Activated CD4-positive, CD25-positive, alpha-beta regulatory T cell (primary cell): ENCODE results near the gene INHBB.

Experiments used
- DNase-seq, 4 experiments: peaks; one replicate each; lab custom pipeline; 2025; lab: John Stamatoyannopoulos, UW

INHBB gene

DNA sequence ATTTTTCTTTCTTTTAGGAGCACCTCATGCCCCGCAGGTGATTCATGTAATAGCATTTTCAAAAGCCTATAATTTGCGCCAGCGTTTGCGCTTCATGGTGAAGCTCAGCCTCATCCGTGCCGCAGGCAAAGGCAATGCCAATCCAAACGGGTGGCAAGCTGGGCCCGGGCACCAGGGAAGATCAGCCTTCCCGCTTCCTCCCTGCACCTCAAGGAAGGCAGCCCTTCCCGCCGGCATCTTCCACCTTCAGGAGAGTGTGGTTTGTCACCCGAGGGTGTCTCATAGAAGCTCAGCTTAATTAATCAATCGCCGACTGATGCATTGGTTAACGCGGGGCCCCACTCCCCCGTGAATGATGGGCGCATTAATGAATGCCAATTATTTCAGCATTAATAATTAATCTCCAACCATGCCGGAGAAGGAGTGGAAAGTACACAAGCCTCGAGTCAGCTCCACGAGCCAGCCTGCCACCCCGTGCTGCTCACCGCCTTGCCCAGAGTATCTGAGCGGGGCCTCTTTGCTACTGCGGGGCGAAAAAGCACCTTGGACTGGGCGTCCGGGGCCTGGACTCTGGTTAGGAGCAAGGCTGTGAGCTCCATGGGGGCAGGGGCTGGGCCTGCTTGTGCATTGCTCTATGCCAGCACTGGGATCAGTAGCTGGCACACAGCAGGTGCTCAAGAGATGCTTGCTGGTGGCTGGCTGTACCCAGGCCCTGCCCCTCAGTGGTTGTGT, 13.0 kb downstream of the INHBB start:
- DNase-seq, result no peak

DNA sequence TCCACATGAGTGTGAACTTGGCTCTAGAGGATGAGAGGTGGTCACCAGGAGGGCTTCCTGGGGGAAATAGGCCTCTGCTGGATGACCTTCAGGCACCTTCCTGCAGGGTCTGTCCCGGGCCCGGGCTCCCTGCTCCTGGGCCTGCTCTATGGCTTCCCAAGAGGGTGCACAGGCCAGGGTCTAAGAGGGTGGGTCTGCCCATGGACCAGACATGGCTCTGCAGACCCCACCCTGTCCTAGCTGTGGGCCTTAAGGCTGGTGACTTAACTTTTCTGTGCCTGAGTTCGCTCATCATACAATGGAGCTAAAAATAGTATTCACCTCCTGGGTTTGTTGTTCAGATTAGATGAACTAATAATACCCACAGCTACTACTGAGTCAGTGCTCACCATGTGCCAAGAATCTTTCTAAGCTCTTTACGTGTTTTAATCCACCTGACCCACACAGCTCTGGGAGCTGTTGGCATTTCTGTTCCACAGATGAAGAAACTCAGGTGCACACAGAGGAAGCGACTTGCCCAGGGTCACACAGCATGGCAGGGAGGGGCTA, 14.4 kb downstream of the INHBB start:
- no peak for DNase-seq

DNA sequence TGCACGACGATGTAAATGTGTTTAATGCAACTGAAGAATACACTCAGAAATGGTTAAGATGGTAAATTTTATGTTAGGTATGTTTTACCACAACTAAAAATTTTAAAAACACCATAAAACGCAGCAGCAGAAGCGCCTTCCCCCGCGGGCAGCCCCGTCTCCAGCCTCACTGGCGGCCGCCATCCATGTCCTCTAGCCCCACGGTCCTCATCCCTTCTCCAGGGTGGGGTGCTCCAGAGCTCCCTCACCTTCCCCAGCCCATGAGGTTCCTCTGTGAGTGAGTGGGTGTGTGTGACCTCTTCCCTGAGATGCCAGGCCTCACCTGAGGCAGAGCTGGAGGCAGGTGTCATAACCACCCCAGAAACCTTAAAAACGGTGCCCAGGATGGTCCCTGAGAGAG, 17.0 kb downstream of the INHBB start:
- no peak for DNase-seq

DNA sequence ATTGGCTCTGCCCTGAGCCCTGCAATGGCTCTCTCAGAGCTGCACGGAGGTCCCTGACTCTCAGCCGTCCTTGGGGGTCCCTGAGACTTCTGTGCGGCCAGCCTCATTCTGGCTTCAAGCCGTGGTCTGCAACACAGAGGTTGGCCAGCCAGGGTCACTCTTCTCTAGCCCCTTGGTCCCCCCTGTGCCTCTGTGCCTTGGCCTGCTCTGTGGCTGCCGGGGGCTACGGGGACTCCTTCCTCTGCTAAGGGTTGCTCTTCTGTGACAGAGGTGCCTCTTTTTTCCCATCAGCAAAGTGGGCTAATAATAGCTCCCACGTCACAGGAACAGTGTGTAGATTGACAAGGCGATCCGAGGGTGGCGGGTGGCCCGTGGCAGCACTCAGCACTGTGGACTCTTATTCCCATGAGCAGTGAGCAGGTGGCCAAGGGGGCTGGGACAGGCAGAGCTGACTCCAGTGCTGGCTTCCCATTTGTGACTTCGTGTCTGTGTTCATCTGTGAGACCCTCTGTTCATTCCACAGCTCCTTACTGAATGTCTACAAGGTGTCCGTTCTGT, 19.4 kb downstream of the INHBB start:
- no peak for DNase-seq

DNA sequence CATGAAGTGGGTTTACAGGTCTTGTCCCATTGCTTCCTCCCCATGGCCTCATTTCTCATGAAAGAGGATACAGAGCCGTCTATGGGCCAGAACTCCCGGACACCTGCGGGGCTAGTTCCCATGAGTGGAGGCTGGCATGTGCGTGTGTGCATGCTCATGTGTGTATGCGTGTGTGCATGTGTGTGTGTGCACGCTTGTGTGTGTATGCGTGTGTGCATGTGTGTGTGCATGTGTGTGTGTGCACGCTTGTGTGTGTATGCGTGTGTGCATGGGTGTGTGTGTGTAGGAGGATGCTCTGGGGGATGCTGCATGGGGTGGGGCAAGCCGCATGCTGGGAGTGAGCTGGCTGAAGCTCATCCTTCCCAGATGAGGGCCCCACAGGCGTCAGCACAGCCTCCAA, 20.8 kb downstream of the INHBB start:
- DNase-seq, result no peak

DNA sequence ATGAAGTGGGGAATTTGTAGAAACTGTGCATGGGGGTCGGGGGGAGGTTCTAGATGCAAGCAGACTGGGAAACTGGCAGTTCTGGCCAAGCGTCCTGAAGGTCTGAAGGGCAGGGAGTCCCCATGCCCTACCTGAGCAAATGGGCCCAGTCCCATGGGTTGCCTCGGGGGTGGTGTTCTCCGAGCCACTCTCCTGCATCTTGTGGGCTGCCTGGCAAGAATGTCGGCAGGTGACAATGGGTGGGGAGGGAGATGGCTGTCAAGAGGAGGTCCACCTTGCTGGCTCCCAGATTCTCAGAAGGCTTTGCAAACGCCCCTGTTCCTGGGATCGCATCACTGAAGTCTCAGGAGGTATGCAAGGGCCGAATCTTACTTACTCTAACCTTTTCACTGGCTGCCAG, 21.3 kb downstream of the INHBB start:
- DNase-seq, result no peak

DNA sequence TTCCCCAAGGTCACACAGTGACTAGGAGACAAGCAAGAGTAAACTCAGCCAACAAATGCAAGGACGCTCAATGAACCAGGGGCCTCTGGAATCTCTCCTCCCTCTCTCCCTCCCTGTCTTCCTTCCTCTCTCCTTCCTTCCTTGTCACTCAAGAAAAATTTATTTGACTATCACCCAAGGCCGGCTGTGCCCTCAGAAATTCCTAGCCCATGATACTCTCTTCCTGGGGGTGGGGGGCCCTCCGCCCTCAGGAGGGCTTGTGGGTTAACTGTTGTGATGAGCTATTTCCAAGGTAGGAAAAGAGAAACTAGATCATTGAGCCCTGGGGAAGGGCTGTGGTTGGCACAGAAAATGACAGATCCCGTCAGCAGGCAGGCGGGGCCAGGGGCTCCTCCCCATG, 21.7 kb downstream of the INHBB start:
- DNase-seq, result no peak

DNA sequence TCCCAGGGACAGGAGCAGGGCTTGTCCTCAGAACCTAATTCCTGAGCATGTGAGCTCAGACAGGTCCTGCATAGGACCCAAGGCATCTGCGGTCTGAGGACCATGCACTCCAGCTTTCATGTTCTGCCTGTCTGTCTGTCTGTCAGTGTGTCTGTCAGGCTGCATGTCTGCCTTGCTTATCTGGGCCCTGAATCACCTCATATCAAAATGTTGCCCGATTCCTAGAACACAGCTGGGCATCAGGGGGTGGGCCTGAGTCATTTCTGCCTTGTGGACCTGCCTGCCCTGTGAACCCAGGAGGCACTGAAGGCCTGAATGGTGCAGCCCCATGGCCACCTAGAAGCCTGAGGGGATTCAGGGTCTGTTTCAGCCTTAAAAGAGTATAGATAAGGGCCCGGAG, 22.1 kb downstream of the INHBB start:
- DNase-seq, result no peak

DNA sequence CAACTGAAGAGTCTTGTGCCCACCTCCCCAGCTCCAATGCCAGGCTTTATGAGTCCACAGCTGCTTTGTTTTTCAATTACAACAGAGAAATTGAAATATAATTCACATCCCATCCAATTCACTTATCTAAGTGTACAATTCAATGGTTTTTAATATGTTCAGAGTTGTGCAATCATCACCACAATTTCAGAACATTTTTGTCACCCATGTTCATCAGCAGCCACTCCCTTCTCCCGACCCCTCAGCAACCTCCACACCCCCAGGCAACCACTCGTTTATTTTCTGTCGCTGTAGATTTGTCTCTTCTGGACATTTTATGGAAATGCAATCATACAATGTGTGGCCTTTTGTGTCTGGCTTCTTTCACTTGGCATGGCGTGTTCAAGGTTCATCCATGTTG, 23.3 kb downstream of the INHBB start:
- DNase-seq, result no peak

DNA sequence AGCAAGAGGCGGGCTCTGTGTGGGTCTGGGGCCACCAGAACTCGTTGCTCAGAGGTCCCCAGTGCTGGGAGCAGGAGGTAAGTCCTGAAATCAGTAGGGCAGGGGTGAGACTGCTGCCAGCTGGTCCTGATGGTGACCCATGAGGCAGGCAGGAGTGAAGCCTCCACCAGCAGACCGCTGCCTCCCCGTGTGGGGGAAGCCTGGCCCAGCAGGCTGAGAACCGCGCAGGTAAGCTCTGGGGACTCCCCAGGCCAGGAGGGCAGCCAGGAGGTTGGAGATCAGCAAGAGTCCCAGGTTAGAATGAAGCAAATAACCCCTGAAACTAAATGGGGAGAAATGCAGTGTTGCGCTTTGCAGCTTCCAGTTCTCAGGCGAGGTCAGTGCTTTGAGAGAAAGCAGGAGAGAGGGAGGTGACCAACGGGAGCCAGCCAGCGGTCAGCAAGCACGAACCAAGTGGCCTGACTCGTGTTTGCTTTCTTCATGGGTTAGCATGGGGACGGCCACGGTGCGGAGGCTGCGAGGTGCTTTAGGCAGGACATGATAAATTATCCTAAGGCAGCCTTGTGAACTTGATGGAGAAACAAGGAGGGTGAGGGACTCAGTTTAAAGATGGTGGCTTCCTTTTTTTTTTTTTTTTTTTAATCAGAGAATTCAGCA, 26.2 kb downstream of the INHBB start:
- DNase-seq, result no peak

DNA sequence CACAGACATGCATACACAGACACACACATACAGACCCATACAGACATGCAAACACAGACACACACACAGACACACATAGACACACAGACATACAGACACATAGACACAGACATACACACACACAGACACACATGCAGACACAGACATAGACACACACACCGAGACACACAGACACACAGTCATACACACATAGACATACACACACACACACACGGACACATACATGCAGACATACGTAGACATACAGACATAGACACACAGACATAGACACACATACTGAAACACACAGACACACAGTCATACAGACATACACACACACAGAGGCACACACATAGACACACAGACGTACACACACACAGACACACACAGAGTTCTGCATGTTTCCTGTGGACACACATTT, 26.9 kb downstream of the INHBB start:
- DNase-seq, result no peak

DNA sequence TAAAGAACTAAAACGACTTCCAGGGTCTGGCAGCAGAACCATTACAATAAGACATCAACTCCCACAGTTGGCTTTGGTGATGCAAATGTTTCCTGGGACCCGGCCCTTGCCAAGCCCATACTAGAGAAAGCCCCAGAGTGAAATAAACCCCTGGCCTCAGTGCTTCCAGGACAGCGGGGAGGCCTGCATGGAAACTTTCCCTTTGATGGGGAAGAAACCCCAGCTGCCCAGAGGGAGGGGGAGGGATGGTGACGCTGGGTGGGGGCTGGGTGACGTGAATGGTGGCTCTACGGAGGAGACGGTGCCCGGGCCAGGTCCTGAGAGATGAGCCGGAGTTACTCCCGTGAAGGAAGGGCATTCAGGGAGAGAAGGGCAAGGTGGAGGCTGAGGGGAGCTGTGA, 27.5 kb downstream of the INHBB start:
- DNase-seq, result no peak

DNA sequence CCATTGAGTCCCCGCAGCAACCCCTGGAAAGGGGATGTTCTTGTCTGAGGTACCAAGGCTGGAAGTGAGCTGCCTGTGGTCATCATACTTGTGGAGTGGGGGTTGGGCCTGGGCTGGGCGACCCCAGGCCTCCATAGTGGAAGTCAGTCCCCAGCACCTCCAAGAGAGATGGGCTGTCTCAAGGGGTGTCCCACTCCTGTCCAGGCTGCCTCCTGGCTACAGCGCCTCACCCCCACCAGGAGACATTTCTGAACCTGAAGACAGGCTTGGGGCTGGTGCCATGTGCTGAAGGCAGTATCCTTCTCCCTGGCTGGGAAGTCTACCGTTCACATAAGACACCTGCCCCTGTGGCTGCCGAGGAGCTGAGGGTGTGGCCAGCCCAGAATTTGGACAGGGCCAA, 28.9 kb downstream of the INHBB start:
- no peak for DNase-seq

DNA sequence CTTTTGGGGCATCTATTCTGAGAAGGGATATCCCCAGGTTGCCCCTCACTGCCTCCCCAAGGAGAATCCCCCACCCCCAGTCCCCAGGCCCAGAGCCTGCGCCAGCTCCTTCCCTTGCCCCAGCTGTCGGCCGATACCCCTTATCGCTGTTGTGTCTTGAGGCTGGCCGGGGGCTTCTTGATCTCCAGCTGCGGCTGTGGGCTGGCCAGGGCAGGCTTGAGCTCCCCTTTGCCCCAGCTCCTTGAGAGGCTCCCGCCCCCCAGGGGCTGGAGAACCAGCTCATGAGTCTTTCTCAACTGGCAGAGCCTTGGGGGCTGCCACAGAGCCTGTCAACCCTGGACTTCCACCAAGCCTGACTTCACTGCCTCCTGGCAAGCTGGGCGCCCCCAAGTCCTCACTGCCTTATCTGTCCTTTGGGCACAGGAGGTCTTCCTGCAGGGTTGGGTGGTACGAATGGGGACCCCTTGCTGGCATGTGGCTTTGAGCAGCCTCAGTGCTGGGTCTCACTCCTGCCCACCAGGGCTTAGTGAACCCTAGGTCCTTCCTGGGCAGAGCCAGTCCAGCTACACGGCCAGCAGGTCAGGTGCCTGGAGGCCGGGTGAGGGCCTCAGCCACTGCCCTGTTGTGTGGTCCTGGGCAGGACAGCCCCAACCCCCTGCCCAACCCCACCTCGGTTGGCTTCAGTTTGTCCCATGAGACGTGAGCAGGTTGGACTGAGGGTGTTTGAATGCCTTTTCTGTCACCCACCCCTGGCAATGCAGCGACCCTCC, 29.5 kb downstream of the INHBB start:
- DNase-seq, result no peak

DNA sequence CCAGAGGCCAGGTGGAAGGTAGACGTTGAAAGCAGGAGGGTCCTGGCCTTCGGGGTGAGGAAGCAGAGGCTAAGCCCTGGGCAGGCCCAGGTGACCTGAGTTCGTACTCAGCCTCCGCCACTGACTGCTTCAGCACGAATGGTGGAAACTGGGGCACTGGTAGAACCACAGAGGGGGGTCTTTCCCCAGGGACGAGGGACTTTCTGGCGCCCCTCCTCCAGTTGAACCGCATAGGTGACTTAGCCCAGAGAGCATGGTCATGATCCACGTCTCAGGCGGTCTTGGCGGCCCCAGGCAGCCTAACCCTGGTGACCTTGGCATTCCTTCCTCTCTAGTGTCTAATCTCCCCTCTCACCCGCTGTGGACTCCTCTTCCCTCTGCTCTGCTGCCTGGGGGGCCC, 30.2 kb downstream of the INHBB start:
- DNase-seq, result no peak

DNA sequence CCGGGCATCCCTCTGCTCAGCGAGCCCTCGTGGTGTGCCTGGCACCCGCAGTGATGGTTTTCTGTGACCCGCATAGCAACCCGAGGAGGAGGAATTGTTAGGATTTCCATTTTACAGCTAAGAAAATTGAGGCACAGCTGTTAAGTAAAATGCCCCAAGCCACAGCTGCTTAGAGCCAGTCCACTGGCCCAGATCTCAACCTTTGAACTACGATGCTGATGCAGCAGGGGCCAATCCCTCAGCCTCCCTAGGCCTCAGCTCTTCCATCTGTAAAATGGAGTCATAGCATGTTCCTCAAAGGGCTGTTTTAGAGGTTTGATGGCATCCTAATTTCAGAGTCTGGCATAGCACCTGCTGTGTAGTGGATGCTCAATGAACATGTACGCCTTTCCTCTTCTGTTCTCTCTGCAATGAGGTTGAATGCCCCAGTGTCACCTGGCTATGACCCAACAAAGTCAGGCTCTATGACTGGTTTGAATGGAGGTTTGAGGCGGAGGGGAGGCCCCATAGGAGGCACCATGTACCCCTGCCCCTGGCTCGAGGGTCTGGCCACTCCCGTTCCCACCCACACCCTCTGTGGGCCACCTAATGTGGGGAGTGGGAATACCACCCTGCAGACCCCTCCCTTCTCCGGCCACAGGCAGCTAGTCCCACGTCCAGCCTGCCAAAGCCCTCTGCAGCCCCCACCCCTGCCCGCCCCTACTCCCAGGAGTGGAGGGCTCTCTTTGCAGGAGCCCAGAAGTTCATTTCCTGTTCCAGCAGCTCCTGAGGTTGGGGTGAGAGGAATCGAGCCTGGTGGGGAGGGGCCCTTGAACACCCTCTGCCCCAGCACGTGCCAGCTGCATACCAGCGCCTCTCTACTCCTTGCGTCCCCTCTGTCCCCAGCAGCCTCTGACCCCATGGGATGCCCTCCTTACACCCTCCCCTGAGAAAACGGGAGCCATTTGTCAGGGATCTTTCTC, 31.0 kb downstream of the INHBB start:
- no peak for DNase-seq

DNA sequence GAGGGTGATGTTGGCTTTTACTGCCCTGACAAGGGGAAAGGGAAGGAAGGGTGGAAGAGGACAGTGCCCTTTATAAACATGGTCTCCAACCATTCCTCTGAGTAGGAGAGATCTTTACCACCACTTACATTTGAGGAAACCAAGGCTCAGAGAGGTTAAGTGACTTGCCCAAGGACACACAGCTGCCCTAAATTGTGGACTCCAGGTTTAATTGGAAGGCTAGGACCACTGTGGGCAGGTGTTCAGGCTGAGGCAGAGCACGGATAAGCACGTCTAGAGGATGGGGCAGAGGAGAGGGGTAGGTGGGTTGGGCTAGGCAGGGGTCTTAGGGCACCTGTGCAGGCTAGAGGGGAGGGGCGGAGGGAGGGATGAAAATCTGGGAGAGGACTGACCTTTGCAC, 32.7 kb downstream of the INHBB start:
- DNase-seq, result no peak

DNA sequence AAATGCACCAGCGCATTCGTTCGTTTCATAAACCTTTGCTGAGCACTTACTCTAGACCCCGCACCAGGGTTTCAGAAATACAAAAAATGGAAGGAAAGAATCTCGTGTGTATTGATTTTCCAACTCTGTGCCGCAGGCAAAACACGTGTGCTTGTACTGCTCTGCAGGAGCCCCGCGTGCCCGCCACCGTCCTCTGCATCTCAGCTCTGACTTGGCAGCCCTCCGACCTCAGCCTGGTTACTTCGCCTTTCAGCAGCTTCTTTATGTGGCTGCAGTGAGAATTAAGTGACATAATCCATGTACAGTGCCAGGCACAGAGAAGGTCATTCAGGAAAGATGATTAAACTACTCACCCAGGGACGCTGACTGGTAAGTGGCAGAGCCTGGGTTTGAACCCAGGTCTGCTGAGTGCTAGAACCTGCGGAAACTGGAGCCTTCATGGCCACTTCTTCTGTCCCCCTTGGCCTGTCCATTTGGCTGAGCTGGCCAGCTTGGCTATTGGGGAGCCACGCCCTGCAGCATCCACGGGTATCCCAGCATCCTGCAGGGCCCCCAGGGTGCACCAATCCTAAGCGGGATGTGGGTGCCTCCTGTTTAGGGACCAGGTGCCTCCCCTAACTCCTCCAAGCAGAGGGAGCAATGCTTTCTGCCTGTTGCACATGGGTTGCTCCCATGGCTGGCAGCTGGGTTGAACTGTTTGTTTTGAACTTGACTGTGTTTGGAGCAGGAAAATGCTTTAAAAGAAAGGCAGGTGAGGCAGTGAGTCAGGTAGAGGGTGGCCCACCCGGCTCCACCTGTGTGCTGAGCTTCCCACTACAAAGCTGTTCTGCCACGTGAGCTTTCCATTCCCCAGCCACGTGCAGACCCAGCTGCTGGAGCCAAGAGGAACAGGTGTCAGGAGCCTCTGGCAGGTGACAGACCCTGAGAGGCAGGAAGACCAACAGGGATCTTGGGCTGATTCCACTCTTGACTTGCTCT, 34.3 kb downstream of the INHBB start:
- DNase-seq, result no peak

DNA sequence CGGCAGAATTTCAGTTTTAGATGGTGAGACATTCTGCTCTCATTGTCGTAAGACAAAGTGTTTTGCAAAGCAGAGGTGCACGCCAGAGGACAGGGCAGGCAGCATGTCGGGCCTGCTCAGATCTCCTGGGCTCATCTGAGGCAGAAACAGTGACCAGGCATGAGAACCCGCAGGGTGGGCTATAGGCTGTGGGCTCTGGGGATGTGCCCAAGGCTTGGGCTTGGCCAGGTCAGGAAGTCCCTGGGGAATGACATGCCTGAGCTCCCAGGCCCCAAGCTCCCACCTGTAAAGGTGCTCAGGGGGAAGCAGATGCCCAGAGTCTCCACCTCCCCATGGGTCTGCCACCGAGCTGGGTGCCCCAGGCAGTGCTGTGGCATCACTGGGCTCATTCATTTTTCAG, 35.3 kb downstream of the INHBB start:
- no peak for DNase-seq

DNA sequence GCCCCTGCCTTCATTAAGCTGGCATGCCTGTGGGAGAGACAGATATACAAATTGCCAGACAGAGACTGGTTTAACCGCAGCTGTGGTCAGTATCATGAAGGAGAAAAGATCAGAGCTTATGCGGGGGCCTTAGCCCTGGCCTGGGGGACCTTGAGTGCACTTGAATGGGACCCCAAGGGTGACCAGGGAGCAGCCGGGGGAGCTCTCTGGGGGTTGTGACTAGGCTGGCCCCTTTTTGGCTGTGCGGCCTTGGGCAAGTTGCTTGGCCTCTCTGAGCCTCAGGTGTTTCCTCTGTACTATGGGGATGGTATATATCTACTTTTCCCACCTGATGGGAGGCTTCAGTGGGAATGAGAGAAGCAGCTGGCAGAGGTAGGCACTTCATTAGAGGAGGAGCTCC, 35.7 kb downstream of the INHBB start:
- DNase-seq, result no peak
